ENCODE measurements around the gene DLGAP1. TPM values are rescaled to one million over a fixed set of nuclear protein-coding genes. Genes with fewer than 3 reads are reported as not detected.

Gene DLGAP1
- total RNA-seq, 6 experiments from 2014 or later = 0.09 to 0.31 (median 0.18) TPM; not detected in 2

GRCh38 chr18:3935305-3935704, 519.8 kb downstream of the DLGAP1 start:
- DNase-seq = no peak
- Histone ChIP-seq H3K36me3 (no peaks in the 10 kb centered on the region), H3K27me3 (no peaks in the 10 kb centered on the region), H3K4me1 (no peaks in the 10 kb centered on the region), H3K9me3 (no peaks in the 10 kb centered on the region), H3K27ac (no peak overlapping the region), H3K4me3 (no peak overlapping the region)
- ATAC-seq = no peak
- TF ChIP-seq CTCF (IDR thresholded peaks at IDR 0.05) = no peak
- no peak for TF ChIP-seq POLR2A (IDR thresholded peaks at IDR 0.05)
- 42% methylated on average over 1 of the region's 1 CpG for WGBS (ENCODE audit: insufficient coverage, low coverage, low lambda C conversion rate, missing lambda C conversion rate)
- intact Hi-C loops (cut with DNase I) = no loop called here

GRCh38 chr18:3932276-3932675, 522.8 kb downstream of the DLGAP1 start:
- H3K9me3 ChIP-seq = no peaks in the 10 kb centered on the region
- no peaks in the 10 kb centered on the region for H3K36me3 ChIP-seq
- 35% methylated on average over 3 of the region's 4 CpGs for WGBS (ENCODE audit: insufficient coverage, low coverage, low lambda C conversion rate, missing lambda C conversion rate)

GRCh38 chr18:3931542-3932112, 523.5 kb downstream of the DLGAP1 start:
- no peak overlapping the region for H3K27ac ChIP-seq
- no peaks in the 10 kb centered on the region for H3K36me3 ChIP-seq
- intact Hi-C loops (cut with DNase I) = no loop called here
- TF ChIP-seq CTCF (IDR thresholded peaks at IDR 0.05) (no peak), POLR2A (IDR thresholded peaks at IDR 0.05) (no peak)
- ATAC-seq (no peak), DNase-seq (no peak)
- WGBS (ENCODE audit: insufficient coverage, low coverage, low lambda C conversion rate, missing lambda C conversion rate) = 70% methylated on average over 4 of the region's 4 CpGs
- no peaks in the 10 kb centered on the region for H3K27me3 ChIP-seq
- H3K9me3 ChIP-seq = no peaks in the 10 kb centered on the region
- no peak overlapping the region for H3K4me3 ChIP-seq
- no peaks in the 10 kb centered on the region for H3K4me1 ChIP-seq

More at GRCh38 chr18:3932276-3932675, 522.8 kb downstream of the DLGAP1 start:
- H3K4me1 ChIP-seq = no peaks in the 10 kb centered on the region
- H3K27me3 ChIP-seq = no peaks in the 10 kb centered on the region
- intact Hi-C loops (cut with DNase I) = no loop called here
- DNase-seq = no peak
- TF ChIP-seq POLR2A (IDR thresholded peaks at IDR 0.05) (no peak), CTCF (IDR thresholded peaks at IDR 0.05) (no peak)
- ATAC-seq = no peak
- H3K4me3 ChIP-seq = no peak overlapping the region
- no peak overlapping the region for H3K27ac ChIP-seq

- Histone ChIP-seq H3K9me3 (no peaks in the 10 kb centered on the region), H3K36me3 (no peaks in the 10 kb centered on the region), H3K4me1 (no peaks in the 10 kb centered on the region), H3K27me3 (no peaks in the 10 kb centered on the region), H3K4me3 (no peak overlapping the region), H3K27ac (no peak overlapping the region)
- intact Hi-C loops (cut with DNase I) = no loop called here
- ATAC-seq (no peak), DNase-seq (no peak)
- WGBS (ENCODE audit: insufficient coverage, low coverage, low lambda C conversion rate, missing lambda C conversion rate) = 100% methylated on average over 2 of the region's 6 CpGs
- TF ChIP-seq POLR2A (IDR thresholded peaks at IDR 0.05) (no peak), CTCF (IDR thresholded peaks at IDR 0.05) (no peak)
These were observed 524.1 kb downstream of the DLGAP1 start for GRCh38 chr18:3931013-3931315.

All from right lobe of liver (tissue), 6 donors.